SJCRH30 (cell line): ENCODE measurements around the gene VIT. TPM values are rescaled to one million over a fixed set of nuclear protein-coding genes. Genes with fewer than 3 reads are reported as not detected.

ENCODE experiments used
- DNase-seq, 2 experiments: peaks; one replicate each; pipeline ENCODE4 v3.0.0-alpha.2; 2015 to 2020
- H3K27ac ChIP-seq: fragments of 250-450 bp; sonication (Bioruptor Pico); 2 replicates; pipeline ENCODE4 v1.5.1; 2020; ENCODE audit warnings: mild to moderate bottlenecking, moderate library complexity
- H3K27me3 ChIP-seq: fragments of 250-450 bp; sonication (Bioruptor Pico); 2 replicates; pipeline ENCODE4 v1.5.1; 2020; ENCODE audit warnings: mild to moderate bottlenecking, moderate library complexity
- H3K36me3 ChIP-seq: fragments of 250-450 bp; sonication (Bioruptor Pico); 2 replicates; pipeline ENCODE4 v1.5.1; 2020; ENCODE audit warnings: mild to moderate bottlenecking, moderate library complexity
- H3K4me1 ChIP-seq: fragments of 250-450 bp; sonication (Bioruptor Pico); 2 replicates; pipeline ENCODE4 v1.5.1; 2020; ENCODE audit warnings: mild to moderate bottlenecking, moderate library complexity
- H3K4me3 ChIP-seq: fragments of 250-450 bp; sonication (Bioruptor Pico); 2 replicates; pipeline ENCODE4 v1.5.1; 2020; ENCODE audit warnings: mild to moderate bottlenecking, moderate library complexity
- H3K9me3 ChIP-seq: fragments of 250-450 bp; sonication (Bioruptor Pico); replicated peaks from 2 replicates; pipeline ENCODE4 v1.5.1; 2020; ENCODE audit warnings: mild to moderate bottlenecking, moderate library complexity
- total RNA-seq: library from RNA; depleted of rRNA; stranded (reverse); fragments of >200 nt; shearing (Covaris generic); gene quantifications from 2 replicates; pipeline ENCODE4 v1.2.3, GENCODE V29; 2014; rRNA removed

Gene VIT, protein sequence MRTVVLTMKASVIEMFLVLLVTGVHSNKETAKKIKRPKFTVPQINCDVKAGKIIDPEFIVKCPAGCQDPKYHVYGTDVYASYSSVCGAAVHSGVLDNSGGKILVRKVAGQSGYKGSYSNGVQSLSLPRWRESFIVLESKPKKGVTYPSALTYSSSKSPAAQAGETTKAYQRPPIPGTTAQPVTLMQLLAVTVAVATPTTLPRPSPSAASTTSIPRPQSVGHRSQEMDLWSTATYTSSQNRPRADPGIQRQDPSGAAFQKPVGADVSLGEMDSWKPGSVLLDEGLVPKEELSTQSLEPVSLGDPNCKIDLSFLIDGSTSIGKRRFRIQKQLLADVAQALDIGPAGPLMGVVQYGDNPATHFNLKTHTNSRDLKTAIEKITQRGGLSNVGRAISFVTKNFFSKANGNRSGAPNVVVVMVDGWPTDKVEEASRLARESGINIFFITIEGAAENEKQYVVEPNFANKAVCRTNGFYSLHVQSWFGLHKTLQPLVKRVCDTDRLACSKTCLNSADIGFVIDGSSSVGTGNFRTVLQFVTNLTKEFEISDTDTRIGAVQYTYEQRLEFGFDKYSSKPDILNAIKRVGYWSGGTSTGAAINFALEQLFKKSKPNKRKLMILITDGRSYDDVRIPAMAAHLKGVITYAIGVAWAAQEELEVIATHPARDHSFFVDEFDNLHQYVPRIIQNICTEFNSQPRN
- 0.13 and 0.40 TPM in 2 replicates for total RNA-seq

DNA sequence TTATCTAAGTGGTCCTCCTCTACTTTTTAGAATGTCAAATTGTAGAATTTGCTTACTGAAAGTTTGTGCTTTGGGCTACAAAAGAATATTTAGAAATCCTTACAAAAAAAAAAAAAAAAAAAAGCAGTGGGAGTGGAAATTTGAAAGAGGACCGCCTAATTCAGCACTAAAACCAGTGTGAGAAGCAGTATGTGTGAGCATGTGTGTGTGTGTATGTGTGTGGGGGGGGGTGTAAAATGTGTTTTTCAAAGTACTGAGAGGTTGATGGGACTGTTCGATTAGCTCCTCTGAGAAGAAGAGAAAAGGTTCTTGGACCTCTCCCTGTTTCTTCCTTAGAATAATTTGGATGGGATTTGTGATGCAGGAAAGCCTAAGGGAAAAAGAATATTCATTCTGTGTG lies at the start of gene VIT:
Gene VIT (plus strand): TSS at position 175 of the 400 bp plus-strand sequence. CDS start 19,664 bp downstream, outside the sequence.
- H3K27ac ChIP-seq = no peak within 1 kb of the TSS

DNA sequence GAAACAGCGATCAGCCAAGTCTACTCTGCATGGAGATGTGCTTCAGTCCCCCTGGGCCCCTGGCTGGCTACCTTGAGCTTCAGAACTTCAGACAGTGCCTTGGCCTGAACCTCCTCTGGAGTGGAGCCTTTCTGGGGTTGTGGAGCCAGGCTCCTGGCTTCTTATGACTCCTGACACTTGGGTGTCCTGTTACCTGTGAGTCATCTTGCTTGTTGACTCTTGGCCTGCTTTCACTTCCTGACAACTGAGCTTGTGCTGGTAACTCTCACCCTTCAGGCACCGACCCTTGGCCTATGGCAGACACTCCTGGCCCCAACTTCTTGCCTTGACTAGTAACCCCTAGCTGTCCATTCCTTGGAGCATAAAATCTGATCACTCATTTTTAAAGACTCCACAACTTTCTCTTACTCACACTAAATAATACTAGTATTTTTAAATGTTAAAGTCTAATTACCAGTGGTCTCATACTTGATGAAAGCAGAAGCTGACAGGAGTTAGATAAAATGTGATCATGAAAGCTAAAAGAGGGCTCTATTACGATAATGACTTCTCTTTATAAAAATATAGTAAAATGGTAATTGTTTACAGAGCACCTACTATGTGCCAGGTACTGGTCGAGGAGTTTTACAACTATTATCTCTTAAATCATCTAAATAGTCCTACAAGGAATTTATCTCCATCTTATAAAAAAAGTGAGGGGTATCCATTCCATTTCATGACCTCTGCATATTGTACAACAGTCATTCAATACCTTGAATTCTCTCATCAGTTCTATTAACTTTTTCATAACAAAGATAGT lies 46.3 kb upstream of the VIT start:
- Histone ChIP-seq H3K9me3 (peaks cover 10% of the 10 kb centered on the region), H3K36me3 (no peaks in the 10 kb centered on the region), H3K27ac (no peak overlapping the region), H3K4me3 (no peak overlapping the region), H3K27me3 (no peaks in the 10 kb centered on the region), H3K4me1 (peaks cover 7% of the 10 kb centered on the region; the same call in 1 of the 2 replicates)
- DNase-seq = peak; percentile 46 to 55

More for the DNA sequence above, at the start of gene VIT:
- Histone ChIP-seq H3K36me3 (no peaks in the 10 kb centered on the region), H3K9me3 (no peaks in the 10 kb centered on the region), H3K4me1 (peaks cover 13% of the 10 kb centered on the region), H3K4me3 (peak within 1 kb of the TSS; percentile 15), H3K27me3 (0 out of 2 replicates have a peak, but pooled peaks cover 1% of the 10 kb centered on the region)
- no peak for DNase-seq

DNA sequence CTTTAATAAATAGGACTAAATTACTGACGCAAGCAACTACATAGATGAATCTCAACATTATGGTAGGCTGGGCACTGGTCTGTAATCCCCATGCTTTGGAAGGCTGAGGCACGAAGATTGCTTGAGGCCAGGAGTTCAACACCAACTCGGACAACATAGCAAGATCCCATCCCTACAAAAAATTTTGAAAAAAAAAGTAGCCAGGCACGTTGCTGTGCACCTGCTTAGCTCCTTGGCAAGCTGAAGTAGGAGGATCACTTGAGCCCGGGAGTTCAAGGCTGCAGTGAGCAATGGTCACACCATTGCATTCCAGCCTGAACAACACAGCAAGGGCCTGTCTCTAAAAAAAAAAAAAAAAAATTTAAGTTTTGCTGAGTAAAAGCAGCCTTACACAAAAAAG lies 43.4 kb upstream of the VIT start:
- Histone ChIP-seq H3K4me1 (peaks cover 7% of the 10 kb centered on the region; the same call in 1 of the 2 replicates), H3K27me3 (no peaks in the 10 kb centered on the region; the same call in 1 of the 2 replicates), H3K36me3 (no peaks in the 10 kb centered on the region), H3K4me3 (no peak overlapping the region), H3K27ac (no peak overlapping the region), H3K9me3 (no peaks in the 10 kb centered on the region)
- DNase-seq = no peak

DNA sequence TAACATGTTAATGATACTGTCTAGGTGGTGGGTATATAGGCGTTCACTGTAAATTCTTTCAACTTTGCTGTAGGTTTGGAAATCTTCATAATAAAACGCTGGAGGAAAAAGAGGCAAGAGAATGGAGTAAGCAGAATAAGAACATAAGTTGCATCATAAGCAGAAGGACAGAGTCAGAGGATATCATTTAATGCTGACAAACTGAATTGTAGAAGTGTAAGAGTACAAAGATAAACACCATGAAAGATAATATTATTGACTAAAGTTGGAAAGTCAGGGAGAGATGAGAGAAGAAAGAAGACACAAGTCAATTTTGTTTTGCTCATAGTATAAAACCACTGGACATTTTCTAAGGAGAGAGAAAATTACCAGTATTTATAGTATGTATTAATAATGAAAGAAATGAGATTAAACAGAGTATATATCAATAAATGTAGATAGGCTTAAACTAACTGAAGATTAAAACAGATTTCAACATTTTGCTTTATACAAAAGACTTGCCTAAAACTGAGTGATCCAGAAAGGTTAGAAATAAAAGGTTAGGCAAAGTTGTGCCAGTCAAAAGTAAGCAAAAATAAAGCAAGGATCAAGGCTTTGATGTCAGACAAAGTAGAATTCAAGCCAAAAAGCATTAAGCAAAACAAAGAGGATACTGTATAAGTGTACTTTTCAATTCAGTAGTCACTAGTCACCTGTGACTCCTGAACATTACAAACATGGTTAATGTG lies 42.4 kb upstream of the VIT start:
- DNase-seq = no peak
- no peak overlapping the region for H3K4me3 ChIP-seq
- H3K4me1 ChIP-seq = peaks cover 7% of the 10 kb centered on the region; the same call in 1 of the 2 replicates
- H3K36me3 ChIP-seq = no peaks in the 10 kb centered on the region
- H3K27ac ChIP-seq = no peak overlapping the region
- H3K27me3 ChIP-seq = no peaks in the 10 kb centered on the region; the same call in 1 of the 2 replicates
- no peaks in the 10 kb centered on the region for H3K9me3 ChIP-seq

DNA sequence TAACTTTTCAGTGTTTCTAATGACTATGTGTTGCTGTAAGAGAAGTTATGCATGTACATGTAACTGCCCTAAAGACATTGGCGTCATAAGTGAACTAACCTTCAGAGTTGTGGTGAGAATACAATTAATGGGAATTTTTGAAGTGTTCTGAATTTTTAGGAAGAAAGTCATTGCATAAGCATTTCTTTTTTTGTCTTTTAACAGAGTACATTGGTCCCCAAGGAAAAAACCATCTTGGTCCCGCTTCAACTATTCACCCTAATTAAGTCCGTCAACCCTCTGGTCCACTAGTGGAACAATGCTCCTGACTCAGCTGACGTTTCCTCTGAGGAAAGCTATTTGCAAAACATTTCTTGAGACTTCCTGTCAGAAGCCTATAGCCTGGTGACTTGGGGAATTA lies 41.1 kb upstream of the VIT start:
- peaks cover under 1% of the 10 kb centered on the region; the same call in 1 of the 2 replicates for H3K4me1 ChIP-seq
- H3K4me3 ChIP-seq = no peak overlapping the region
- DNase-seq = no peak
- H3K27me3 ChIP-seq = no peaks in the 10 kb centered on the region; the same call in 1 of the 2 replicates
- H3K27ac ChIP-seq = no peak overlapping the region
- H3K36me3 ChIP-seq = no peaks in the 10 kb centered on the region
- no peaks in the 10 kb centered on the region for H3K9me3 ChIP-seq

DNA sequence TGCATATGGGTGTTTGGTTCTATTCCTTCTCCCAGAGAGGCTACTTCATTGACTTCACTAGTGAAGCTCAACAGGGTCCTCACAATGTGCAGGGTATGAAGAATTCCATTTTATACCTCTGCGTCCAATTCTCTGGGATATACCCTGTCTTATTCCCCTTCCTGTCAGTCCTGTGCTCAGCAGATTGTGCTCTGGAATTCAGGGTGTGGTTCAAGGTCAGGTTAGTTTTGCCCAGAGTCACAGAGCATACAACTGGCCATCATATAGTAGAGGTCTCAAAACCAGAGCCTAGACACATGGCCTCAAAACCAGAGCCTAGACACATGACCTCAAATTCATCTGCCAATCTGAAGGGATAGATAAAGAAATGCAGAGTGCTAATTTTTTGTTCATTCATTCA lies 38.8 kb upstream of the VIT start:
- no peaks in the 10 kb centered on the region; the same call in 1 of the 2 replicates for H3K27me3 ChIP-seq
- DNase-seq = no peak
- no peaks in the 10 kb centered on the region for H3K9me3 ChIP-seq
- no peaks in the 10 kb centered on the region for H3K36me3 ChIP-seq
- no peak overlapping the region for H3K4me3 ChIP-seq
- no peak overlapping the region for H3K27ac ChIP-seq
- H3K4me1 ChIP-seq = no peaks in the 10 kb centered on the region

DNA sequence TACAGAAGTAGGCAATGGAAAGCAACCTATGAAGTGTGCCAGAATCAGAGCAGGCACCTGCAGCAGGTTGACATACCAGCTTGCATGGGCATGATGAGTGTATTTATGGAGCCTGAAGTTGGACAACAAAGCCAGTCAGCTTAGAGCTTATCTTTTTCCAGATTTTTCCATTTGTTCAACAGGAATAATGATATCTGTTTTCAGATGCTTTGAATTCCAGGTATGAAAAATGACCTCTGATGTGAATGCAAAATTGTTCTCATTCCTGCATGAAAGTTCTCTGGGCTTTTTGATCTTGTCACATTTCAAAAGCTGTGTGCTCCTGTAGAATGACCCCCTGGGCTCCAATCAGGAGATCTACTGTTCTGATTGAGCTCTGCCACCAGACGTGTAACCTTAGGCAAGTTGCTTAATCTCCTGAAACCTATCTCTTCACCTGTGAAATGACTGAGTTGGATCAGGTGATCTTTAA lies 38.2 kb upstream of the VIT start:
- Histone ChIP-seq H3K9me3 (no peaks in the 10 kb centered on the region), H3K4me3 (no peak overlapping the region), H3K4me1 (no peaks in the 10 kb centered on the region), H3K36me3 (no peaks in the 10 kb centered on the region), H3K27ac (no peak overlapping the region), H3K27me3 (no peaks in the 10 kb centered on the region; the same call in 1 of the 2 replicates)
- no peak for DNase-seq

DNA sequence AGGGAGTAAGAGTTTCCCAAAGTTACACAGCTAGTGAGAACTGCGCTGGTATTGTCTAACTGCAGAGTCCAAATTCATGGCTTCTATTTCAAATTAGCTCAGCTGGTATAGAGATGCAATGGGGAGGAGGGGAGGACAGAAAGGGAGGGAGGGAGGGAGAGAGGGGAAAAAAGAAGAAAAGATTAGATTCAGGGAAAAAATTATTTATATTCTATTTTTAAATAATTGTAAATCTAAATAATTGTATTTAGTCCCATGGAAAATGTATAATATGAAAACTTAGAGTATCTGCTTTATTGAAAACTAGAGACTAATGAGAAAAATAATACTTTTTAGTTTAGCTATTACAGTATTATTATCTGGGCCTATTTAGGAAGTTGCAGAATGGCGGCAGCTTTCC lies 37.3 kb upstream of the VIT start:
- no peaks in the 10 kb centered on the region for H3K4me1 ChIP-seq
- H3K9me3 ChIP-seq = no peaks in the 10 kb centered on the region
- no peaks in the 10 kb centered on the region for H3K36me3 ChIP-seq
- peaks cover under 1% of the 10 kb centered on the region; the same call in 1 of the 2 replicates for H3K27me3 ChIP-seq
- no peak overlapping the region for H3K4me3 ChIP-seq
- no peak overlapping the region for H3K27ac ChIP-seq
- no peak for DNase-seq

DNA sequence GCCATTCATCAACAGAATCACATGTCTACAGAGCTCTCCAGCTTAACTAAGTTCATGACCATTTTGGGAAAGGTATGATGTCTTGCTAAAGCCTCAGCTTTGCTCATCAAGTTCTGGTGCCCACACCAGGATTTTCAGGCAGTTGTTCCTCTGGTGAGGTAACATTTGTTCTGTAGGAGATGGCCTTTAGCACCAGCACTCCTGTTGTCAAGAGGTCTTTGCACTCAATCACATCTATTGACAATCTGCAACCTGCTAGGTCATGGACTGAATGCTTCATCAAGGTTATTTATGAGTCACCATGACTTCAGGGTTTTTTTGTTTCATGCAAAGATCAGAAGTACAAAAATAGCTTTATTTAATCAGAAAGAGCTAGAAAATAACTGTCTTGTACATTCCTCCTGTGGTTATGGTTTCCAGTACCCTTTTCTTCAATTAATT lies 36.6 kb upstream of the VIT start:
- no peak for DNase-seq
- Histone ChIP-seq H3K4me1 (no peaks in the 10 kb centered on the region), H3K9me3 (no peaks in the 10 kb centered on the region), H3K27me3 (peaks cover 7% of the 10 kb centered on the region; the same call in 1 of the 2 replicates), H3K27ac (no peak overlapping the region), H3K36me3 (no peaks in the 10 kb centered on the region), H3K4me3 (no peak overlapping the region)

DNA sequence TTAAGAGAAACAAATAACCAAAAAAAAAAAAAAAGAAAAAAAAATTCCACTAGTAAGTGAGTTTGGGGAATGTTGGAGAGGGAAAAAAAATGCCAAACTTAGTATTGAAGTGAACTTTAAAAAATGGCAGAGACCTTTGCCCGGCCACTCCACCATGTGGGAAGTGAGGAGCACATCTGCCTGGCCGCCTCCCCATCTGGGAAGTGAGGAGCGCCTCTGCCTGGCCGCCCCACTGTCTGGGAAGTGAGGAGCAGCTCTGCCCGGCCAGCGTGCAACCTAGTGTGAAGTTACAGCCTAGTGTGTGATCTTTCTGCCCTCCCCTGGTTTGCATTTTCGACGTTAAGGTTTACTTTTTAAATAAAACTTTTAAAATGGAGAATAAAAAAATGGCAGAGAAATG lies 33.9 kb upstream of the VIT start:
- DNase-seq = no peak
- Histone ChIP-seq H3K9me3 (no peaks in the 10 kb centered on the region), H3K27ac (no peak overlapping the region), H3K27me3 (peaks cover 12% of the 10 kb centered on the region; the same call in 1 of the 2 replicates), H3K36me3 (no peaks in the 10 kb centered on the region), H3K4me1 (no peaks in the 10 kb centered on the region), H3K4me3 (no peak overlapping the region)

DNA sequence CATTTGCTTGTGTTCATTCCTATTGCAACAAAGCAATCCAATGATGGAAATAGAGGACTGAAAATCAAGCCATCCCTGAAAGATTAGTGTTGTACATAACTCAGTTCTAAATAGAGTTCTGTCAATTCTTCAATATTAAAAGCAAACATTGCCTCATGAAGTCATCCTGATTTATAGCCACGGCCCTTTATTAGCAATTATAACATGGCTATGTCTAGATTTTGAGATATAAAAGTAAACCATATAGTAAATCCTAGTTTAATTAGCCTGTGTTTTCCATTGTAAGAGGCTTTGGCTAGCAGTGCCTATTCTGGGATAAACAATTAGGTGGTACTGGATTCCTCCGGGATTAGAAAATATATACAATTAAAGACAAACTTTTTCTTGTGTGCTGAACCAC lies 33.2 kb upstream of the VIT start:
- no peaks in the 10 kb centered on the region for H3K36me3 ChIP-seq
- no peaks in the 10 kb centered on the region for H3K9me3 ChIP-seq
- H3K4me1 ChIP-seq = no peaks in the 10 kb centered on the region
- H3K27ac ChIP-seq = no peak overlapping the region
- peaks cover 13% of the 10 kb centered on the region; the same call in 1 of the 2 replicates for H3K27me3 ChIP-seq
- no peak for DNase-seq
- no peak overlapping the region for H3K4me3 ChIP-seq

DNA sequence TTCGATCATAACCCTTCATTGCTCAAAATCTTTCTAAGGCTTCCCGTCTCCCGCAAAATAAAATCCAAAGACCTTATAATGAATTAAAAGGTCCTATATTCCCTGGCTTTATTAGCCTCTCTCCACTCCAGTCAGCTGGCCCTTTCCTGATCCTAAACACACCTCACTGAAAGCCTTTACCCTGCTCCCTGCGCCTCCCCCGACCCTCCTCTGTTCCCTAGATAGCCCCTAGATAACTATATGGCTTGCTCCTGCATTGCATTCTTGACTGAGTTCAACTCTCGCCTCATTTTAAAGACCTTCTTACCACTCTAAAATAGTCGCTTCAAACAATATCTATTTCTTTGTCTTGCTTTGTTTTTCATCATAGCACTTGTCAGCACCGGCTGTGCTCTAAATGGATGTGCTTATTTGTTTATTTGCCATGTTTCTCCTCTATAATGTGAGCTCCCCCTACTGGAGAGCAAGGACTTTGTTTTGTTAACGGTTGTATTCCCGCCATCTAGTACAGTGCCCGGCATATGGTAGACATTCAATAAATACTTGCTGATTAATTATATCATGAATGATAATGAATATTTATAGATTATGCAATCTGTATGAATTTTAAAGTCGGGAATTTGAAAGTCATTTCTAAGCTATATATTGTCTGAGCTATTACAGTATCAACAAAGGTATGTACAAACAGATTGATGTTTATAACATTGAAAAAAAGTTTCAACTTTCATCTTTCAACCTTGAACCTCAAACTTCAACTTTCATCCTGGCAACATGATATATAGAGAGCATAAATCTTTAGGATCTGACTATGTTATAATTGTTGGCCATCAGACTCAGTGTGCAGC lies 32.4 kb upstream of the VIT start:
- H3K4me3 ChIP-seq = no peak overlapping the region
- peaks cover 13% of the 10 kb centered on the region; the same call in 1 of the 2 replicates for H3K27me3 ChIP-seq
- no peaks in the 10 kb centered on the region for H3K4me1 ChIP-seq
- H3K9me3 ChIP-seq = no peaks in the 10 kb centered on the region
- H3K36me3 ChIP-seq = no peaks in the 10 kb centered on the region
- DNase-seq = peak; percentile 34 to 79
- no peak overlapping the region for H3K27ac ChIP-seq

DNA sequence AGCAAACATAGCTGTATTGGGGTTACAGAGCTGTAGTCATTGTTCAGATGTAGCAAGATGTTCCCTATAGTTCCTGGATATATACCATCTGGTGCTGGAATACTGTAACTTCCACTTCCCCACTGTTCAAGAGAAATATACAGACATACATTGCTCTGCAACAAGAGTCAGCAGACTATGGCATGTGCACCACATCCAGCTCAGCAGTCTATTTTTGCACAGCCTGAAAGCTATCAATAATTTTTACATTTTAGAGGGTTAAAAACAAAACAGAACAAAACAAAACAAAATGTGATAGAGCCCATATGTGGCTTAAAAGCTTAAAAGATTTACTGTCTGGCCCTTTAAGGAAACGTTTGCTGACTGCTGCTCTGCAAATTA lies 31.8 kb upstream of the VIT start:
- Histone ChIP-seq H3K4me1 (no peaks in the 10 kb centered on the region), H3K36me3 (no peaks in the 10 kb centered on the region), H3K27me3 (peaks cover 13% of the 10 kb centered on the region; the same call in 1 of the 2 replicates), H3K4me3 (no peak overlapping the region), H3K9me3 (no peaks in the 10 kb centered on the region), H3K27ac (no peak overlapping the region)
- no peak for DNase-seq
